M059J (cell line): Measurements from ENCODE around the gene TSPAN16. TPM values are rescaled to one million over a fixed set of nuclear protein-coding genes. Genes with fewer than 3 reads are reported as not detected.

ENCODE experiments used
- DNase-seq: peaks from one replicate; pipeline ENCODE4 v3.0.0-alpha.2; 2012; ENCODE audit warnings: low read depth
- total RNA-seq: library from RNA; depleted of rRNA; stranded (reverse); fragments of >200 nt; shearing (Covaris generic); gene quantifications from 2 replicates; pipeline ENCODE4 v1.2.3, GENCODE V29; 2014; rRNA removed

TSPAN16 gene
- not detected in 2 replicates for total RNA-seq

- no peak for DNase-seq
Observed at GRCh38 chr19:11295665-11296245, at the start of gene TSPAN16. TSPAN16 (plus strand) TSS chr19:11296160; CDS start chr19:11296298, 138 bp downstream.

- no peak for DNase-seq
Observed at GRCh38 chr19:11246941-11247340, 49.0 kb upstream of the TSPAN16 start.

GRCh38 chr19:11247391-11247790 lies 48.6 kb upstream of the TSPAN16 start:
- no peak for DNase-seq

- no peak for DNase-seq
Observed at GRCh38 chr19:11247934-11248333, 48.0 kb upstream of the TSPAN16 start.

- no peak for DNase-seq
Observed at GRCh38 chr19:11248852-11249251, 47.1 kb upstream of the TSPAN16 start.

- no peak for DNase-seq
Observed at GRCh38 chr19:11251217-11251616, 44.7 kb upstream of the TSPAN16 start.

GRCh38 chr19:11251650-11252314 lies 44.2 kb upstream of the TSPAN16 start:
- no peak for DNase-seq

- DNase-seq = no peak
Observed at GRCh38 chr19:11252665-11253355, 43.1 kb upstream of the TSPAN16 start.

GRCh38 chr19:11254666-11255065 lies 41.3 kb upstream of the TSPAN16 start:
- DNase-seq = no peak

- DNase-seq = no peak
Observed at GRCh38 chr19:11256189-11256588, 39.8 kb upstream of the TSPAN16 start.

- DNase-seq = no peak
Observed at GRCh38 chr19:11257846-11258380, 38.0 kb upstream of the TSPAN16 start.

GRCh38 chr19:11260996-11261395 lies 35.0 kb upstream of the TSPAN16 start:
- DNase-seq = no peak

GRCh38 chr19:11261431-11261970 lies 34.5 kb upstream of the TSPAN16 start:
- no peak for DNase-seq

GRCh38 chr19:11261971-11262839 lies 33.8 kb upstream of the TSPAN16 start, which contains the start of gene DOCK6:
DOCK6 (minus strand) TSS chr19:11262524; CDS start chr19:11262440, 84 bp downstream.
- DNase-seq = no peak

- no peak for DNase-seq
Observed at GRCh38 chr19:11263726-11264125, 32.2 kb upstream of the TSPAN16 start.

GRCh38 chr19:11264452-11265176 lies 31.3 kb upstream of the TSPAN16 start:
- no peak for DNase-seq

- DNase-seq = no peak
Observed at GRCh38 chr19:11265177-11265784, 30.7 kb upstream of the TSPAN16 start.

- no peak for DNase-seq
Observed at GRCh38 chr19:11265785-11266236, 30.1 kb upstream of the TSPAN16 start.

GRCh38 chr19:11267316-11268085 lies 28.5 kb upstream of the TSPAN16 start:
- DNase-seq = no peak
